GM21447 (cell line): ENCODE data around the gene SBNO1.
"Not testable (repeated sequence)": the region's sequence is repeated elsewhere in the genome, so short reads cannot be mapped to it uniquely, and the experiment has no call there.

Experiments used
- ATAC-seq: cut with Tn5 transposase; IDR thresholded peaks from one replicate; pipeline ENCODE4 v1.9.1; 2021; ENCODE audit not compliant: unreplicated experiment

SBNO1 gene

GRCh38 chr12:123250471-123251383, 113.9 kb downstream of the SBNO1 start:
- ATAC-seq = no peak

GRCh38 chr12:123248996-123249741, 115.5 kb downstream of the SBNO1 start:
- not testable (repeated sequence) for ATAC-seq

- not testable (repeated sequence) for ATAC-seq
Observed at GRCh38 chr12:123248129-123248528, 116.5 kb downstream of the SBNO1 start.

GRCh38 chr12:123245678-123246077, 119.0 kb downstream of the SBNO1 start:
- ATAC-seq = no peak

GRCh38 chr12:123243671-123244262, 120.9 kb downstream of the SBNO1 start:
- ATAC-seq = no peak

- ATAC-seq = no peak
Observed at GRCh38 chr12:123242116-123242904, 122.3 kb downstream of the SBNO1 start.
